GM12892 (cell line): ENCODE data around the gene RHPN2.
"Not testable (repeated sequence)": the region's sequence is repeated elsewhere in the genome, so short reads cannot be mapped to it uniquely, and the experiment has no call there.

Source experiments
- POLR2A ChIP-seq: IDR thresholded peaks from 2 replicates; pipeline ENCODE4 v1.6.1; 2011; ENCODE audit warnings: low read depth, low read length, control low read depth
- POLR2AphosphoS5 ChIP-seq: IDR thresholded peaks from 2 replicates; pipeline ENCODE4 v1.6.1; 2011; ENCODE audit warnings: low read depth, low read length, control low read depth
- TAF1 ChIP-seq: IDR thresholded peaks from 2 replicates; pipeline ENCODE4 v1.6.1; 2011; ENCODE audit warnings: low read depth, mild to moderate bottlenecking, control low read depth, low read length, borderline replicate concordance

DNA sequence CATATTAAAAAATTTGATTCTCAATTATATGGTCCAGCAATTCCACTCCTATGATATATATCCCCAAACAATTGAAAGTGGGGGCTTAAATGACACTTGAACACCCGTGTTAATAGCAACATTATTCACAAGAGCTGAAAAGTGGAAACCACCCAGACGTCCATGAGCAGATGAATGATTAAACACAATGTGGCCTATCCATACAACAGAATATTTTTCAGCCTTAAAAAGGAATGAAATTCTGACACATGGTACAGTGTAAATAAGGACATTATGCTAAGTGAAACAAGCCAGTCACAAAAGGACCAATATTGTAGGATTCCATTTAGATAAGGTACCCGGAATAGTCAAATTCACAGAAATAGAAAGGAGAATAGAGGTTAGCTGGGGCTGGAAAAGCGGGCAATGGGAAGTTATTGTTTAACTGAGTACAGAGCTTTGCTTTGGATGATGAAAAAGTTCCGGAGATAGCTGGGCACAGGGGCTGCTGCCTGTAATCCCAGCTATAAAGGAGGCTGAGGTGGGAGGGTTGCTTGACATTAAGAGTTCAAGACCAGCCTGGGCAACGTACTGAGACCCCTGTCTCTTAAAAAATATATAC is 61.2 kb downstream of the RHPN2 start:
- not testable (repeated sequence) for TF ChIP-seq POLR2AphosphoS5, POLR2A, TAF1
